H1 (cell line): ENCODE results near the gene ZBTB4. TPM values are rescaled to one million over a fixed set of nuclear protein-coding genes. Genes with fewer than 3 reads are reported as not detected.

Experiments
- ATF3 ChIP-seq: IDR thresholded peaks from 2 replicates; pipeline ENCODE4 v1.6.1; 2011; ENCODE audit warnings: low read depth, mild to moderate bottlenecking, low read length; ENCODE audit not compliant: insufficient read depth
- GABPA ChIP-seq: IDR thresholded peaks from 2 replicates; pipeline ENCODE4 v1.6.1; 2011; ENCODE audit warnings: mild to moderate bottlenecking, low read length, moderate library complexity, borderline replicate concordance; ENCODE audit not compliant: insufficient read depth
- polyA plus RNA-seq, 7 experiments: library from polyadenylated mRNA; depleted of rRNA in 3 of 7; stranded (reverse) in 5 of 7; unstranded in 2 of 7; fragments of >200 nt in 5 of 7; fragments of 200-250 nt in 2 of 7; gene quantifications; 1 replicate in 5 of 7; 2 replicates in 1 of 7; 4 replicates in 1 of 7; pipeline versions ENCODE4 v1.2.1 to v1.2.3, GENCODE V29; 2011 to 2013; ENCODE audit warnings: missing spikeins in 2 of 7, mixed read lengths in 2 of 7
- total RNA-seq: library from RNA; stranded (reverse); fragmentation: NEBNext Ultra II Directional; extraction: Animal tissue kit (Norgen Biotek cat#: 25700); gene quantifications from 2 replicates; pipeline ENCODE4 v1.2.1, GENCODE V29; 2021

ZBTB4 gene
- total and polyA plus RNA-seq, 2 of the 8 experiments (the other 6 are each of a cell fraction or from before 2014, with no cell fraction given): 5.9 to 10.1 TPM

DNA sequence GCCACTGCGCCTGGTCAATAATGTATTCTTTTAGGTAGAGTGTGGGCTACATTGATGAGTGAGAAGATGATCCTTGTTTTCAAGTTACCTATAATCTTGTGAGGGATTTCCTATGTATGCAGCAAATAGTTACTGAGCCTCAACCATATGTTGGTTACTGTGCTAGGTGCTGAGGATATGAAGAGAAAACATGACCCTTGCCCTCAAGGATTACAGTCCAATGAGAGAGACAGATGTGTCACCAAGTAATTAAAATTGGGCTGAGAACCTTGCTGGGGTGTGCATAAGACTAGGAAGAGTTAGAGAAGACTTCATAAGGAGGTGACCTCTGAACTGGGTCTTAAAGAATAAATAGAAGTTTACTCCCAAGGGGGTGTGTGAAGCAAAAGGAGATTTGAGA, 12.2 kb upstream of the ZBTB4 start (continued):
- no peak for TF ChIP-seq GABPA
- TF ChIP-seq ATF3: no peak
